Pancreas (tissue), 10 donors: ENCODE measurements around the gene SAV1. TPM values are rescaled to one million over a fixed set of nuclear protein-coding genes. Genes with fewer than 3 reads are reported as not detected.
A peak's percentile ranks its signal among the peaks of the same experiment; 100 is the strongest.

Experiments
- ATAC-seq, 4 donors: fragments of 200-7000 bp; cut with Tn5 transposase; one replicate each; pipeline versions ENCODE4 v1.8.0 to v1.9.1; 2020; ENCODE audit warnings: mild to moderate bottlenecking in 4 of 4, moderate library complexity in 4 of 4
- DNase-seq, 6 donors: peaks; one replicate each; pipeline ENCODE4 v3.0.0-alpha.2; 2020
- FAIRE-seq: peaks from 2 replicates; lab custom pipeline; 2012; peaks lifted over from hg19 to GRCh38; lab: Jason Lieb, UNC
- H3K27ac ChIP-seq, 4 donors: fragments of 200-600 bp; sonication (generic); 1 replicate in 3 of 4; 2 replicates in 1 of 4; pipeline versions ENCODE4 v1.5.0 to v1.8.0; 2020
- H3K27me3 ChIP-seq, 4 donors: fragments of 200-600 bp; one replicate each; pipeline ENCODE4 v1.8.0; 2021
- H3K36me3 ChIP-seq, 3 donors: fragments of 200-600 bp; sonication (generic) in 1 of 3; one replicate each; pipeline versions ENCODE4 v1.5.0 to v1.8.0; 2020 to 2021
- H3K4me1 ChIP-seq, 3 donors: fragments of 200-600 bp; one replicate each; pipeline ENCODE4 v1.8.0; 2021
- H3K4me3 ChIP-seq, 4 donors: fragments of 200-600 bp; sonication (generic) in 2 of 4; one replicate each; pipeline versions ENCODE4 v1.5.0 to v1.8.0; 2020 to 2021
- H3K9me3 ChIP-seq, 4 donors: fragments of 200-600 bp; one replicate each; pipeline ENCODE4 v1.8.0; 2021
- WGBS, 2 donors: extraction: QIAGEN DNeasy Blood & Tissue Kit; methylation state at CpG; one replicate each; pipeline ENCODE4 v1.1.7; 2013; 5-methylcytosine and 5-hydroxymethylcytosine counted together
- intact Hi-C, 3 donors: fragments of 100-400 bp; cut with DNase I; formaldehyde crosslinking; loops; one replicate each; pipeline versions ENCODE4 v1.11.1 to v1.14.2; 2022
- polyA plus RNA-seq, 2 donors: library from polyadenylated mRNA; stranded (reverse); fragments of 200-250 nt; gene quantifications; one replicate each; pipeline ENCODE4 v1.2.3, GENCODE V29; 2013
- total RNA-seq, 6 donors: library from RNA; stranded (reverse); fragmentation: NEBNext Ultra II Directional in 4 of 6; extraction: Animal tissue kit (Norgen Biotek cat#: 25700) in 4 of 6; gene quantifications; one replicate each; pipeline versions ENCODE4 v1.2.1 to v1.2.4, GENCODE V29; 2021 to 2023
- TF ChIP-seq, protein P1 (sequence below), 4 donors: fragments of 200-600 bp; sonication (generic) in 3 of 4; IDR thresholded peaks; one replicate each; pipeline versions ENCODE4 v1.5.0 to v1.8.0; 2021; ENCODE audit warnings: antibody characterized with exemption in 4 of 4
- donor health status: healthy with polysubstance abuse.
- donor health status: DM: no; HTN: no; CAD: no; lungs with moderate emphysema.
- donor health status: DM: no; HTN: no; CAD: no.
- donor health status: control.
- donor health status: control.
- donor health status: Bipolar disorder and iron deficiency.
- donor health status: DM: yes; HTN: yes; CAD: no.
- donor health status: DM: no; HTN: no; CAD: no.
- donor health status: DM: no; HTN: no; CAD: no.
- donor health status: DM: yes; HTN: yes; CAD: no.

The SAV1 gene
- total and polyA plus RNA-seq, 8 donors: 14.8 to 49.2 (median 35.3) TPM

DNA sequence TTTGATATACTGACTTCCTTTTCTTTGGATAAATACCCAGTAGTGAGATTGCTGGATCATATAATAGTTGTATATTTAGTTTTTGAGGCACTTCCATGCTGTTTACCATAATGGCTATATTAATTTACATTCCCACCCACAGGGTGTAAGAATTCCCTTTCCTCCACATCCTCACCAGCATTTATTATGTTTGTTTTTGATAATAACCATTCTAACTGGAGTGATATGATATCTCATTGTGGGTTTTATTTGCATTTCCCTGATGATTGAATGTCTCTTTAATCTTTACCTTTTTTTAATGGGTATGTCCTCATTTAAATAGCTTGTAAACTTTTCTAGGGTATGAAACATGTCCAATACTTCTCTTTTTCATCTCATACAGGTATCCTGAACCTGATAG is 11.6 kb upstream of the SAV1 start:
- Histone ChIP-seq H3K4me1 (peaks cover 0 to 8% (median 4%) of the 10 kb centered on the region in 3 donors), H3K36me3 (no peaks in the 10 kb centered on the region), H3K4me3 (no peak overlapping the region), H3K27me3 (no peaks in the 10 kb centered on the region), H3K27ac (no peak overlapping the region), H3K9me3 (no peaks in the 10 kb centered on the region)
- intact Hi-C loops: no loop called here
- ATAC-seq: no peak
- TF ChIP-seq, protein P1, sequence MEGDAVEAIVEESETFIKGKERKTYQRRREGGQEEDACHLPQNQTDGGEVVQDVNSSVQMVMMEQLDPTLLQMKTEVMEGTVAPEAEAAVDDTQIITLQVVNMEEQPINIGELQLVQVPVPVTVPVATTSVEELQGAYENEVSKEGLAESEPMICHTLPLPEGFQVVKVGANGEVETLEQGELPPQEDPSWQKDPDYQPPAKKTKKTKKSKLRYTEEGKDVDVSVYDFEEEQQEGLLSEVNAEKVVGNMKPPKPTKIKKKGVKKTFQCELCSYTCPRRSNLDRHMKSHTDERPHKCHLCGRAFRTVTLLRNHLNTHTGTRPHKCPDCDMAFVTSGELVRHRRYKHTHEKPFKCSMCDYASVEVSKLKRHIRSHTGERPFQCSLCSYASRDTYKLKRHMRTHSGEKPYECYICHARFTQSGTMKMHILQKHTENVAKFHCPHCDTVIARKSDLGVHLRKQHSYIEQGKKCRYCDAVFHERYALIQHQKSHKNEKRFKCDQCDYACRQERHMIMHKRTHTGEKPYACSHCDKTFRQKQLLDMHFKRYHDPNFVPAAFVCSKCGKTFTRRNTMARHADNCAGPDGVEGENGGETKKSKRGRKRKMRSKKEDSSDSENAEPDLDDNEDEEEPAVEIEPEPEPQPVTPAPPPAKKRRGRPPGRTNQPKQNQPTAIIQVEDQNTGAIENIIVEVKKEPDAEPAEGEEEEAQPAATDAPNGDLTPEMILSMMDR (IDR thresholded peaks at IDR 0.05): no peak
- DNase-seq: no peak
- no peak for FAIRE-seq

DNA sequence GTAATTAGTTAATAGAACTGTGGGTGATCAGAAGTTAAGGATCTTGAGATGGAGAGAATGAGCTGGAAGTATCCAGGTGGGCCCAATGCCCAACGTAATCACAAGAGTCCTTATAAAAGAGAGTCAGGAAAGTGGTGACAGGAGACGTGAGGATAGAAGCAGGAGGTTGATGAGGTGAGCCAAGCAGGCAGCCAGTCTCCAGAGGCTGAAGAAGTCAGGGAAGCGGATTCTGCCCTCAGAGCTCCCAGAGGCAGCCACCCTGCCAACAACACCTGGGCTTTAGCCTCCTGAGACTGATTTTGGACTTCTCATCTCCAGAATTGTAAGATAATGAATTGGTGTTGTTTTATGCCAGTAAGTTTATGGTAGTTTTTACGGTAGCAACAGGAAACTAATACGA is 10.1 kb upstream of the SAV1 start:
- no peaks in the 10 kb centered on the region for H3K9me3 ChIP-seq
- intact Hi-C loops: no loop called here
- peak overlapping the region in 2 of 4 donors; percentile 43 to 55 for H3K27ac ChIP-seq
- TF ChIP-seq, protein P1 (IDR thresholded peaks at IDR 0.05): no peak
- ATAC-seq (peak in 1 of 4 donors; percentile 16), DNase-seq (no peak), FAIRE-seq (no peak)
- H3K4me1 ChIP-seq: peaks cover 0 to 8% (median 4%) of the 10 kb centered on the region in 3 donors
- no peak overlapping the region for H3K4me3 ChIP-seq
- no peaks in the 10 kb centered on the region for H3K36me3 ChIP-seq
- H3K27me3 ChIP-seq: no peaks in the 10 kb centered on the region
- 80 to 86% methylated on average over 5 of the region's 5 CpGs for WGBS, 2 donors

DNA sequence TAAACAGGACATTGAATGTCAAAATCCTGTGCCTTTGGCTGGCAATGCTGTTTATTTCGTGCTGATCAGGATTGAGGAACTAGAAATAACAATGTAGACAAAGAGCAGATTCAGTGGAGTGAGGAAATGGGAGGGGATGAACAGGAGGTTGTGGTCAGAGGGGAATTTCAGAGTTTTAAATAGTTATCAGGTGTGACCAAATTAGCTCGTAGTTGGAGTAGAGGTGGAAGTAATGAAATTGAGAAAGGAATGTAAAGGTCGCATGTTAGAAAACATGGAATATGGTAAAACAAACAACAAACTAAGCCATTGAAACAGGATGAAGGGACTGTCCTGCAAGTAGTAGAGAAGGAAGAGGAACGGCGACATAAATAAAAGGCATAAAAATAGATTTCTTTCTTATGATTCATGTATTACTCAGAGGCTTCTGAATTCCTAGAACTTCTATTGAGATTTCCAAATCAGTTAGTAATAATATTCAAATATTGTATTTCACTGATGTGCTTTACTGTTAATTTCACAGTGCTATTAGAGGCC is 9.5 kb upstream of the SAV1 start:
- WGBS, 2 donors: 53 to 58% methylated on average over 5 of the region's 5 CpGs
- intact Hi-C loops: no loop called here
- peaks cover 0 to 8% (median 4%) of the 10 kb centered on the region in 3 donors for H3K4me1 ChIP-seq
- no peaks in the 10 kb centered on the region for H3K36me3 ChIP-seq
- FAIRE-seq (no peak), DNase-seq (no peak), ATAC-seq (peak in 3 of 4 donors; percentile 36 to 88 (median 80))
- H3K27me3 ChIP-seq: no peaks in the 10 kb centered on the region
- H3K4me3 ChIP-seq: no peak overlapping the region
- TF ChIP-seq, protein P1 (IDR thresholded peaks at IDR 0.05): no peak
- no peaks in the 10 kb centered on the region for H3K9me3 ChIP-seq
- H3K27ac ChIP-seq: peak overlapping the region in 2 of 4 donors; percentile 43 to 55

DNA sequence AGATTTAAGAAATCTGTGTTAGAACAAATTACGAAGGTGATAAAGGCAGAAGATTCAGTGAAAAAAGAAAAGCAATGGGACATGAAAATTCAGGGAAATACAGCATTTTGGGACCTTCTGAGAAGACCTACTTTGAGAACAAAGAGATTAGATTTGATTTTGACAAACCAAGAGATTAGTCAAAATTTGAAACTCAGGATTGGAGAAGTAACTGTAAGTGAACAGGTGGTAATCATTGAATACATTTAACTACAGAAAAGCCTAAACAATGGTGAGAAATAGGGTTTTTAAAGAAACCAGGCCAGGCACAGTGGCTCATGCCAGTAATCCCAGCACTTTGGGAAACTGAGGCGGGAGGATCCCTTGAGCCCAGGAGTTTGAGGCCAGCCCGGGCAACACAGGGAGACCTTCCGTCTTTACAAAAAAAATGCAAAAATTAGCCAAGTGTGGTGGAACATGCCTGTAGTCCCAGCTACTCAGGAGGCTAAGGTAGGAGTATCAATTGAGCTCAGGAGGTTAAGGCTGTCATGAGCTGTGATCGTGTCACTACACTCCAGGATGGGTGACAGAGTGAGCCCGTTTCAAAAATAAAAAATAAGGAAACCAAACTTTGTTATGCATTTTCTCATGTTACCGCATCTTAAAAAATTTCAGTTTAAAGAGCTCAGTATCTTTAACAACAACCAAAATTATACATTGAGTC is 8.9 kb upstream of the SAV1 start:
- Histone ChIP-seq H3K9me3 (no peaks in the 10 kb centered on the region), H3K36me3 (no peaks in the 10 kb centered on the region), H3K4me3 (no peak overlapping the region), H3K27me3 (no peaks in the 10 kb centered on the region), H3K4me1 (peaks cover 0 to 8% (median 4%) of the 10 kb centered on the region in 3 donors), H3K27ac (peak overlapping the region in 2 of 4 donors; percentile 43 to 55)
- ATAC-seq (peak in 2 of 4 donors; percentile 13 to 42), FAIRE-seq (no peak), DNase-seq (no peak)
- intact Hi-C loops: no loop called here
- TF ChIP-seq, protein P1 (IDR thresholded peaks at IDR 0.05): no peak
- WGBS, 2 donors: 89 to 90% methylated on average over 7 of the region's 7 CpGs

DNA sequence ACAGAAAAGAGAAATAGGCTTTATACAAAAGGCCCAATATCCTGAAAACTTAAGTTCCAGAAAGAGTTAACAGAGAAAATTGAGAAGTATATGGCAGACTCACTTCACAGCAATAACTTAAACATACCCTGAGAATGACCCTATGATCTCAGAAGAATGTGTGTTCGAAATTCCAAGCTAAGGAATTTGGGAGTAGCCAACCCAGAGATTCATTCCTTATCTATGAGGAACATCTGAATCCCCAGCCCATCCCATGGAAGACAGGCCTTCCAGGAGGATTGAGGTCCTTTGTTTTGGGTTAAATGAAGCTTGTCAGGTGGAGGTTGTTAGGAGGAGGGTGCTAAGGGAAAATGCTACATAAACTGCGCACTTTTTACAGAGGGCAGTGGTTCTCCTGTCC is 7.5 kb upstream of the SAV1 start:
- intact Hi-C loops: no loop called here
- TF ChIP-seq, protein P1 (IDR thresholded peaks at IDR 0.05): no peak
- WGBS, 2 donors: 85 to 88% methylated on average over 2 of the region's 2 CpGs
- no peak overlapping the region for H3K4me3 ChIP-seq
- H3K4me1 ChIP-seq: peaks cover 0 to 8% (median 4%) of the 10 kb centered on the region in 3 donors
- no peaks in the 10 kb centered on the region for H3K27me3 ChIP-seq
- FAIRE-seq (no peak), DNase-seq (no peak), ATAC-seq (no peak)
- no peaks in the 10 kb centered on the region for H3K9me3 ChIP-seq
- no peaks in the 10 kb centered on the region for H3K36me3 ChIP-seq
- H3K27ac ChIP-seq: no peak overlapping the region
